ENCODE results near the gene WNT5B.

- no peak for TF ChIP-seq CTCF (IDR thresholded peaks at IDR 0.05; ENCODE audit: low read depth, low read length)
- no peak for TF ChIP-seq EZH2phosphoT487 (IDR thresholded peaks at IDR 0.05; ENCODE audit: low read depth)
These were observed 61.6 kb downstream of the WNT5B start, which contains the start of gene ADIPOR2 for GRCh38 chr12:1690578-1691122.

Measured in OCI-LY3 (cell line).